Sigmoid colon (tissue), 7 donors: ENCODE data around the gene PLSCR5. TPM values are rescaled to one million over a fixed set of nuclear protein-coding genes. Genes with fewer than 3 reads are reported as not detected.

Experiments used
- DNase-seq: peaks from one replicate; pipeline ENCODE4 v3.0.0-alpha.2; 2019
- H3K27ac ChIP-seq, 4 donors: fragments of 200-600 bp; sonication (generic); one replicate each; pipeline ENCODE4 v1.5.1; 2016 to 2019; ENCODE audit warnings: mild to moderate bottlenecking in 1 of 4
- H3K27me3 ChIP-seq, 3 donors: fragments of 200-600 bp; sonication (generic); one replicate each; pipeline ENCODE4 v1.5.1; 2019; ENCODE audit warnings: mild to moderate bottlenecking in 1 of 3
- H3K36me3 ChIP-seq, 4 donors: fragments of 200-600 bp; sonication (generic); one replicate each; pipeline ENCODE4 v1.5.1; 2016 to 2019
- H3K4me1 ChIP-seq, 4 donors: fragments of 200-600 bp; sonication (generic); one replicate each; pipeline ENCODE4 v1.5.1; 2017 to 2019
- H3K4me3 ChIP-seq, 4 donors: fragments of 200-600 bp; sonication (generic); one replicate each; pipeline ENCODE4 v1.5.1; 2017 to 2019; ENCODE audit warnings: mild to moderate bottlenecking in 2 of 4, moderate library complexity in 1 of 4
- H3K9me3 ChIP-seq, 4 donors: fragments of 200-600 bp in 3 of 4; sonication (generic) in 3 of 4; one replicate each; pipeline versions ENCODE4 v1.5.1 to v1.6.1; 2013 to 2019
- EP300 ChIP-seq, 4 donors: sonication (generic); formaldehyde crosslinking; IDR thresholded peaks; one replicate each; pipeline ENCODE4 v1.6.1; 2017; ENCODE audit warnings: antibody characterized with exemption in 4 of 4
- POLR2A ChIP-seq, 2 donors: fragments of 450-650 bp; IDR thresholded peaks; one replicate each; pipeline ENCODE4 v1.6.1; 2016; ENCODE audit warnings: antibody characterized with exemption in 2 of 2, mild to moderate bottlenecking in 2 of 2, moderate library complexity in 2 of 2
- POLR2AphosphoS5 ChIP-seq, 4 donors: sonication (generic); formaldehyde crosslinking; IDR thresholded peaks; one replicate each; pipeline ENCODE4 v1.6.1; 2017; ENCODE audit warnings: antibody characterized with exemption in 4 of 4
- WGBS, 2 donors: extraction: QIAGEN DNeasy Blood & Tissue Kit; methylation state at CpG; one replicate each; pipeline ENCODE4 v1.1.7; 2013; 5-methylcytosine and 5-hydroxymethylcytosine counted together
- intact Hi-C: fragments of 100-400 bp; cut with DNase I; formaldehyde crosslinking; loops from one replicate; pipeline ENCODE4 v1.15.1; 2023
- polyA plus RNA-seq, 3 donors: library from polyadenylated mRNA; stranded (reverse); fragments of 200-250 nt; gene quantifications; one replicate each; pipeline ENCODE4 v1.2.3, GENCODE V29; 2013
- total RNA-seq, 4 donors: library from RNA; depleted of rRNA; stranded (reverse); fragments of >200 nt; gene quantifications; one replicate each; pipeline ENCODE4 v1.1.0, GENCODE V29; 2016
- TF ChIP-seq, protein P1 (sequence below), 4 experiments: fragments of 450-650 bp in 3 of 4; fragments of 200-600 bp in 1 of 4; IDR thresholded peaks; one replicate each; pipeline ENCODE4 v1.5.1; 2016 to 2019; ENCODE audit warnings: antibody characterized with exemption in 4 of 4, mild to moderate bottlenecking in 3 of 4, moderate library complexity in 2 of 4
- donor health status: healthy with polysubstance abuse.
- donor health status: Bipolar disorder and iron deficiency.
- donor health status: healthy.

PLSCR5 gene
- total and polyA plus RNA-seq, 7 donors: not detected

DNA sequence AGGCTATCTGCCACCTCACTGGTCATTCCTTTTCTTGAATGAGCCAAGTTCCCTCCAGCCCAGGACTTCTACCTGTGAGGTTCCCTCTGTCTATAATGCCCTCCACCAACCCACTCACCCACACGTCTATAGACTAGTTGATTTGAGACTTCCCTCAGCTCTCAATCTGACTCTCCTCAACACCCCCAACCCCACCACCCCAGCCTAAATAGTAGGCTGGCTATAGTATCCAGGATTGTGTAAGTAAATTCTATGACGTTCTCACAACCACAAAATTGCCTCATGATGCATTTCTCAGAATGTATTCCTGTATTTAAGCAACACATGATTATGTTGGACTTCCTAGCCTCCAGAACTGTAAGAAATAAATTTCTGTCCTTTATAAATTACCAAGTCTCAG lies 63.0 kb downstream of the PLSCR5 start:
- WGBS, 2 donors: 19 to 38% methylated on average over 2 of the region's 2 CpGs
- Histone ChIP-seq H3K4me1 (peaks cover 0 to 42% (median 38%) of the 10 kb centered on the region in 4 donors), H3K27me3 (no peaks in the 10 kb centered on the region), H3K27ac (peak overlapping the region in 3 of 4 donors; percentile 89 to 98 (median 95)), H3K9me3 (no peaks in the 10 kb centered on the region), H3K36me3 (no peaks in the 10 kb centered on the region), H3K4me3 (peak overlapping the region in 3 of 4 donors; percentile 12 to 92 (median 64))
- TF ChIP-seq POLR2AphosphoS5 (IDR thresholded peaks at IDR 0.05): peak in 1 of 4 donors; percentile 54
- TF ChIP-seq, protein P1, sequence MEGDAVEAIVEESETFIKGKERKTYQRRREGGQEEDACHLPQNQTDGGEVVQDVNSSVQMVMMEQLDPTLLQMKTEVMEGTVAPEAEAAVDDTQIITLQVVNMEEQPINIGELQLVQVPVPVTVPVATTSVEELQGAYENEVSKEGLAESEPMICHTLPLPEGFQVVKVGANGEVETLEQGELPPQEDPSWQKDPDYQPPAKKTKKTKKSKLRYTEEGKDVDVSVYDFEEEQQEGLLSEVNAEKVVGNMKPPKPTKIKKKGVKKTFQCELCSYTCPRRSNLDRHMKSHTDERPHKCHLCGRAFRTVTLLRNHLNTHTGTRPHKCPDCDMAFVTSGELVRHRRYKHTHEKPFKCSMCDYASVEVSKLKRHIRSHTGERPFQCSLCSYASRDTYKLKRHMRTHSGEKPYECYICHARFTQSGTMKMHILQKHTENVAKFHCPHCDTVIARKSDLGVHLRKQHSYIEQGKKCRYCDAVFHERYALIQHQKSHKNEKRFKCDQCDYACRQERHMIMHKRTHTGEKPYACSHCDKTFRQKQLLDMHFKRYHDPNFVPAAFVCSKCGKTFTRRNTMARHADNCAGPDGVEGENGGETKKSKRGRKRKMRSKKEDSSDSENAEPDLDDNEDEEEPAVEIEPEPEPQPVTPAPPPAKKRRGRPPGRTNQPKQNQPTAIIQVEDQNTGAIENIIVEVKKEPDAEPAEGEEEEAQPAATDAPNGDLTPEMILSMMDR (IDR thresholded peaks at IDR 0.05): no peak
- DNase-seq: no peak
- intact Hi-C loops: loop anchor here (5.0 to 10.0 kb wide), 2 partner anchors 70 to 477 kb away; no protein-coding TSS in a partner anchor

DNA sequence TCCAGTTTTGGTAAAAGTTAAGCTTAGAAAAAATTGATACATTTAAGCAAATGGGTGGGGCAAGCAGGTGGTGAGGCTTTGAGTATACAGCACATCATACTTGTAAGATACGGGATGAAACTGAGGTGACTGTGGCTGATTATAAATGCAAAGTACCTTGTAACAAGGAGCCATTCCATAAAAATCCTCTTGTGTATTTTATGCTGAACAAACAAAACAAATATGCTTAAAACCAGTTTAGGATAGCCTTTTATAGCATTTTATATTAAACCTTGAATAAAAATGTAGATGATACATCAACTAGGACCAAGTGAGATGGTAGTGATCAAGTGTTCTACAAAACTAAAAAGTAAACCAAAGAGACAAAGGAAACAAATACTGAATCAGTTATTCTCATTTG lies 64.2 kb downstream of the PLSCR5 start:
- Histone ChIP-seq H3K9me3 (no peaks in the 10 kb centered on the region), H3K27ac (peak overlapping the region in 3 of 4 donors; percentile 89 to 98 (median 95)), H3K27me3 (no peaks in the 10 kb centered on the region), H3K36me3 (no peaks in the 10 kb centered on the region), H3K4me3 (peak overlapping the region in 1 of 4 donors; percentile 5), H3K4me1 (peaks cover 0 to 52% (median 46%) of the 10 kb centered on the region in 4 donors)
- no peak for DNase-seq
- TF ChIP-seq POLR2A (IDR thresholded peaks at IDR 0.05) (no peak), POLR2AphosphoS5 (IDR thresholded peaks at IDR 0.05) (no peak), EP300 (IDR thresholded peaks at IDR 0.05) (no peak)
- TF ChIP-seq, protein P1 (IDR thresholded peaks at IDR 0.05): no peak
- WGBS, 2 donors: 9 to 48% methylated on average over 1 of the region's 1 CpG
- intact Hi-C loops: loop anchor here (5.0 to 10.0 kb wide), 2 partner anchors 69 to 476 kb away; no protein-coding TSS in a partner anchor

DNA sequence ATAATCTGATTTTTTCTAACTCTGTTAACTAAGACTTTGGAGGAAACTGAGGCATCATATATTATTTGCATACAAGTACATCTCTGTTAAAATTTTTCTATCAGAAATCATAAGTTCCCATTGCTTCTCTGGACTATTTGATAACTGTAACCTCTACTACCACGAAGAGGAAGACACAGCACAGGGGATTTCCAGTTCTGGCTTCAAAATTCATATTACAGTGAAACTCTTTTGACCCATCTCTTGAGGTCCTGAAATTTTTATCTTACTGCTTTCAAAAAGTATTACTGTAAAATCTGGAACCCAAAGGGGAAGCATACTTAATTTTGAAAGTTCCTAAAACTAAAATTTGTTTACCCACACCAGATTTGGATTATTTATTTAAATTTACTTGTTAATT lies 64.9 kb downstream of the PLSCR5 start:
- intact Hi-C loops: loop anchor here (5.0 to 10.0 kb wide), 2 partner anchors 68 to 475 kb away; no protein-coding TSS in a partner anchor
- peak overlapping the region in 3 of 4 donors; percentile 89 to 98 (median 95) for H3K27ac ChIP-seq
- H3K4me1 ChIP-seq: peaks cover 0 to 52% (median 46%) of the 10 kb centered on the region in 4 donors
- WGBS, 2 donors: 13 to 27% methylated on average over 1 of the region's 1 CpG
- H3K36me3 ChIP-seq: no peaks in the 10 kb centered on the region
- no peaks in the 10 kb centered on the region for H3K27me3 ChIP-seq
- no peak for TF ChIP-seq POLR2A (IDR thresholded peaks at IDR 0.05)
- TF ChIP-seq, protein P1 (IDR thresholded peaks at IDR 0.05): no peak
- TF ChIP-seq EP300 (IDR thresholded peaks at IDR 0.05): no peak
- TF ChIP-seq POLR2AphosphoS5 (IDR thresholded peaks at IDR 0.05): no peak
- H3K4me3 ChIP-seq: no peak overlapping the region
- DNase-seq: no peak
- no peaks in the 10 kb centered on the region for H3K9me3 ChIP-seq

DNA sequence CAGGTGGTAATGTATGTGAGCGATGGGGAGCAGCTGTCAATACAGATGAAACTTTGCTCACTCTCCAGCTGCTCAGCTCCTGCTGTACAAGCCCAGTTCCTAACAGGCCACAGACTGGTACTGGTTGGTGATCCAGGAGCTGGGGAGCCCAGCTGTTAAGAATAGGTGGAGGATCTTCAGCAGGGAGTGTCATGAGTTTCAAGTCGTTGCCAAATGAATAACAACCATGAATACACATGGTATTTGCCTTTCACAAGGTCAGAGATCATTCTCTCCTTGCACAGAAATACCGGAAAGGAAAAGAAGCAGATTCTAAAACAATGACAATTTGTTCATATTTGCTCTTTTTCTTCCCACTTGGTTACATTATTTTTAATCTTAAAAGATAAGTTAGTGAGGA lies 65.8 kb downstream of the PLSCR5 start:
- intact Hi-C loops: no loop called here
- H3K27ac ChIP-seq: peak overlapping the region in 1 of 4 donors; percentile 98
- peaks cover 0 to 52% (median 45%) of the 10 kb centered on the region in 4 donors for H3K4me1 ChIP-seq
- WGBS, 2 donors: 31 to 77% methylated on average over 3 of the region's 3 CpGs
- no peak for DNase-seq
- H3K36me3 ChIP-seq: no peaks in the 10 kb centered on the region
- TF ChIP-seq POLR2AphosphoS5 (IDR thresholded peaks at IDR 0.05) (no peak), POLR2A (IDR thresholded peaks at IDR 0.05) (no peak), EP300 (IDR thresholded peaks at IDR 0.05) (no peak)
- TF ChIP-seq, protein P1 (IDR thresholded peaks at IDR 0.05): no peak
- H3K9me3 ChIP-seq: no peaks in the 10 kb centered on the region
- H3K27me3 ChIP-seq: no peaks in the 10 kb centered on the region
- no peak overlapping the region for H3K4me3 ChIP-seq

DNA sequence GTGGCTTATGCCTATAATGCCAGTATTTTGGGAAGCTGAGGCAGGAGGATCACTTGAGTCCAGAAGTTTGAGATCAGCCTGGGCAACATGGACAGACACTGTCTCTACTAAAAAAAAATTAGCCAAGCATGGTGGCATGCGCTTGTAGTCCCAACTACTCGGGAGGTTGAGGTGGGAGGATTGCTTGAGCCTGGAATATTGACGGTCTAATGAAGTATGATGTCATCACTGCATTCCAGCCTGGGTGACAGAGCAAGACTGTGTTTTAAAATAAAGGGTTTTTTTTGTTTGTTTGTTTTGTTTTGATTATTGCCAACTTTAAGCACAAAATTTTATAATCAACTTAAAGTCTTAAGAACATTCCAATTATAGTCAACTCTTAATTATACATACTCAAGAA lies 67.5 kb downstream of the PLSCR5 start:
- H3K36me3 ChIP-seq: peaks cover 0 to 1% (median 0%) of the 10 kb centered on the region in 4 donors
- no peak overlapping the region for H3K4me3 ChIP-seq
- intact Hi-C loops: no loop called here
- peaks cover 0 to 46% (median 37%) of the 10 kb centered on the region in 4 donors for H3K4me1 ChIP-seq
- TF ChIP-seq EP300 (IDR thresholded peaks at IDR 0.05) (no peak), POLR2AphosphoS5 (IDR thresholded peaks at IDR 0.05) (no peak), POLR2A (IDR thresholded peaks at IDR 0.05) (no peak)
- TF ChIP-seq, protein P1 (IDR thresholded peaks at IDR 0.05): no peak
- no peaks in the 10 kb centered on the region for H3K9me3 ChIP-seq
- H3K27ac ChIP-seq: peak overlapping the region in 2 of 4 donors; percentile 36 to 41
- no peak for DNase-seq
- no peaks in the 10 kb centered on the region for H3K27me3 ChIP-seq
- WGBS, 2 donors: 92 to 95% methylated on average over 3 of the region's 3 CpGs
